A172 (cell line): ENCODE data around the gene TRIM24. TPM values are rescaled to one million over a fixed set of nuclear protein-coding genes. Genes with fewer than 3 reads are reported as not detected.

Source experiments
- DNase-seq: peaks from one replicate; pipeline ENCODE4 v3.0.0-alpha.2; 2015; ENCODE audit warnings: low spot score
- total RNA-seq: library from RNA; depleted of rRNA; stranded (reverse); fragments of >200 nt; shearing (Covaris generic); gene quantifications from 2 replicates; pipeline ENCODE4 v1.2.3, GENCODE V29; 2014

The TRIM24 gene
- total RNA-seq, 1 experiment from 2014 or later, result 16.6 TPM

DNA sequence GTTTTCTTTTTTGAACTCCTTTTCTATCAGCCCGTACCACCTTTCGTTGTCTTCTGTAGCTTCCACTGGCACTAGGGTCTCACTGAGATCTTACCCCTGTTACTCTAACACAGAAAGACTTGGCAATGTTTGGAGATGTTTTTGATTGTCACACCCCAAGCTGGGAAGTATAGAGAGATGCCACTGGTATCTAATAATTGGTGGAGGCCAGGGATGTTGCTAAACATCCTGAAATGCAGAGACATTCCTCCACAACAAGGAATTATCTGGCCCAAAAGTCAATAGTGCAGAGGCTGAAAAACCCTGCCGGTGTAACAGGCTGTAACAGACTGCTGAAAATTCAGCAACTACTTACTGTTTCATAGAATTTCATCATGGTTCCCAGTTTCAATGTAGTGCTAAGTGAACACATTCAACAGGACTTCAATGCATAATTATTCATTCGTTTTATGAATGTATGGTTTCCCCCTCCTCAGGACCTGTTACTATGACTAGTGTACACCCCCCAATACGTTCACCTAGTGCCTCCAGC lies 115.9 kb downstream of the TRIM24 start:
- no peak for DNase-seq

DNA sequence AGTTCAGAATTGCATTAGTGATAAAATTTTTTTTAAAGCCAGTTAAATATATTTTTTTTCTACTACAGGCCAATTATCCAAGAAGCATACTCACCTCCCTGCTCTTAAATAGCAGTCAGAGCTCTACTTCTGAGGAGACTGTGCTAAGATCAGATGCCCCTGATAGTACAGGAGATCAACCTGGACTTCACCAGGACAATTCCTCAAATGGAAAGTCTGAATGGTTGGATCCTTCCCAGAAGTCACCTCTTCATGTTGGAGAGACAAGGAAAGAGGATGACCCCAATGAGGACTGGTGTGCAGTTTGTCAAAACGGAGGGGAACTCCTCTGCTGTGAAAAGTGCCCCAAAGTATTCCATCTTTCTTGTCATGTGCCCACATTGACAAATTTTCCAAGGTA lies 119.1 kb downstream of the TRIM24 start:
- no peak for DNase-seq

DNA sequence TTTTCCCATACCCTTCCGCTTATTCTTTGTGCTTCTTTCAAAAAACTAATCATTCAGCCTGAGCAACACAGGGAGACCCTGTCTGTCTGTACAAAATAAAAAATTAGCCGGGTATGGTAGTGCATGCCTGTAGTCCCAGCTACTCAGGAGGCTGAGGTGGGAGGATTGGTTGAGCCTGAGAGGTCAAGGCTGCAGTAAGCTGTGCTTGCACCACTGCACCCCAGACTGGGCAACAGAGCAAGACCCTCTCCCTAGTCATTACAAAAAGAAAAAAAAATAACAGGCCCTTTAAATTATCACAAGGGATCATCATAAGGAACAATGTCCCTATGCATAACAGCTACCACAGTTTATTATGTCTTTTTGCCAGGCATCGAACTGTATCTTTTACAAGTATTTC lies 119.6 kb downstream of the TRIM24 start:
- no peak for DNase-seq

DNA sequence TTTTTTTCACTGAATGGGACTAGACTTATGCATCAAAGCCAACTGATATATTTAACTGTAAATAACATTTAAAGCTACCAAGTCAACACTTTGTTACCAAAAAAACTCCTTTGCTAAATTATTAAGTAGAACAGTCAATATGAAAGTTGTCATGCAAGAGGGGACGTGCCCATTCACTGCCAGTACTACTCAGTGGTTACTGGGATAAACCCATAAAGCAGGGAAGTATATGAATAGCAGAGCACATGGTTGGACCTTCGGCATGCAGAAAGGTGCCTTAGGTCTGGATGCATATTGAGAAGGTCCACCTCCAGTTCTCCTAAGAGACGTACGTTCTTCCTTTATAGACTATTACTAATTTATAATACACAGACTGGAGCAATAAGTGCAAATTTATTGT lies 121.0 kb downstream of the TRIM24 start:
- DNase-seq, result no peak

DNA sequence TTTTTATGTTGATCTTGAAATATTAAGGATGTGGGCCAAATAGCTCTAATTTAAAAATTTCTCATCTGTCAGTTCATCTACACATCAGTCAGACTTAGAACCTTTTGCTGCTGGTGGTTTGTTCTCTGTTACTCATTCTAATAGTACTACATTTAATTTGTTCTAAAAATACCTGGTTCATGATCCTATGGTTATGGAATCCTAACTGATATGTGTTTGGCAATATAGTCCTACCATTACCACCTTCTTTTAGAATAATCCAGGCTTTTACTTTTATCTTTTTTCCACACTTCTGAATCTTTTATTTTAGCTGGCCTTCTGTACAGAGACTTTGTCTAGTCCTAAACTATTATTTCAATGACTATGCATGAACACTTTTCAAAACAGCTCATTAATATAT lies 124.2 kb downstream of the TRIM24 start:
- no peak for DNase-seq

DNA sequence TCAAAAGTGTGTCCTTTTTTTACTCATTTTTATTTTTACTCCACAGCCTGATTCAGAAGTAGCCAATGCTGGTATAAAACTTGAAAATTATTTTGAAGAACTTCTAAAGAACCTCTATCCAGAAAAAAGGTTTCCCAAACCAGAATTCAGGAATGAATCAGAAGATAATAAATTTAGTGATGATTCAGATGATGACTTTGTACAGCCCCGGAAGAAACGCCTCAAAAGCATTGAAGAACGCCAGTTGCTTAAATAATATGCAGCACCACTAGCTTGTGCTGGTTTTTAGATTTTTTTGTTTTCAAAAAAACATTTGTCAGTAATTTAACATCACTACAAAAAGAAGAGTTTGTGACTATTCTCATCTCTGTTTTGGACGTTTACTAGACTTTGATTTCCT lies 124.6 kb downstream of the TRIM24 start:
- DNase-seq, result no peak

DNA sequence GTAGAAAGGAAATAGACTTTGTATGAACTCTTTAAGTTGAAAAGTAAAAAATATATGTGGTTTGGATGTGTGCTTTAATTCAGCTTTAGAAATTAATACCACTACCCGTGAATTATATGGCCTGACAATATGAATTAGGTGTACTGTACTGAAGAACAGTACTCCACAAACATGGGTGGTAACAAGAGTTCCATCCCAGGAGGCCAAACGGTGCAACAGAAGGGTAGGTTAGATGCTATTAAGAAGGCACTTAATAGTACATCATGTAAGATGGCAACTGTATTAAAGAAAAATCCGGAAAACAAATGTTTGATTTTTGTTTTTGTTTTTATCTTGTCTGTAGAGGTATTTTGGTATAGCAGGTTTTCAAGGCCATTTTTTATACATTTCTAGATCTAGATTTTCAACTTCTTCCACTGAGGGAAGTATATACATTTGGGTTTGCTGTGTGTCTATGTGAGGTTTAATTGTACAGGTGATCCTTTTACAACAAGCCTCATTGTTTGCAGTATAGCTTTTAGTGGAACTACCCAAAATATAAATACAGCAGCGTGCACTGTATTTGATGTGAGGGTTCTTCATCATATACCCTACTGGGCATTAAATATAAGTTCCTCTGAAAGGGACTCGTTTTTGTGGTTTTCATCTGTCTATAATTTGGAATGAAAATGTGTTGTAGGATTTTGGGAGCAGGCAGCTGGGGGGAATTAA lies 125.4 kb downstream of the TRIM24 start:
- no peak for DNase-seq

DNA sequence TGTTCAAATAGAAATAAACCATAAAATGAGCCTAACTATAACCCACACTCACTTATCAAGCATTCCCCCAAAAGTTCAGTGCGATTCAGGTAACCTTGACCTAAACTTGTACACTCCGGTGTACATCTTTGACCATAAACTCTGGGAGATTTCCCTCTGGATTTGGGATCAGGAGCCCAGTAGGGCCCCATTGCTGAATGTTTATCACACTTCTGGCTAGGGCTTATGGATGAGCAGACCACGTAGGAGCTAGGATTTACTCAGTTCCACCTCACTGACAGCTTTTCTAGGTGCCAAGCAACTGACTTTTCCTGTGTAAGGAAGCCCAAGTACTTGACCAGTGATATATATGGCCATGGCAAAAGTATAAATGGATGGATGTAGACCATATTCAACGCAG lies 127.4 kb downstream of the TRIM24 start:
- DNase-seq, result no peak

DNA sequence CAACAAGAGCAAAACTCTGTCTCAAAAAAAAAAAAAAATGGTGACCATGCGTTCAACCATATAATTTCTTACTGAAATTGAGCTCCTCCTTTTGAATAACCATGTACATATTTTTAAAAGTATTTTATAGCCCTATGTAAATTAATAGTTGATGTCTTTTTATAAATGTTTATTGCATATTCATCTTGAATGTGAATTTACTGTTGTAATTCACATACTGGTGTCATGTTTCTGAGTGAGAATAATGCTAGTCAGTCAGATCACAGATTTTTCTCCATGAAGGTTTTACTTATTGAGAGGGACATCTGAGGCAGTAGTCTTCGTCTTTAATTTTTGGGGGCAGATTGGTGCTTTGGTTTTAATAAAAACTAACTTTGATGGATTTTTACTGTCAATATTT lies 128.9 kb downstream of the TRIM24 start:
- DNase-seq, result no peak

DNA sequence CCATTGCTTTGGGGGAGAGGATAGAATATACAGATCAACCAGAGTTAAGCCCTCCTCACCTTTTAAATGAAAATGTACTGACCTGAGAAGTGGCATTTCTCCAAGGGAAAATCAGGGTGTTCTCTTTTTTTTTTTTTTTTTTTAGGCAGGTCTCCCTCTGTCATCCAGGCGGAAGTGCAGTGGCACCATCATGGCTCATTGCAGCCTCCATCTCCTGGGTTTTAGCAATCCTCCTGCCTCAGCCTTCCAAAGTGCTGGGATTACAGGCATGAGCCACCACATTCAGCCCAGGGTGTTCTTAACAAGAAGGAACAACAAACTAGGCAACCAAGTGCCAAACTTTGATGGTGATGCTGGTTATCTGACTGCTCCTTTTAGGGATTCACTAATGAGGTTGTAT lies 130.1 kb downstream of the TRIM24 start:
- DNase-seq, result no peak

DNA sequence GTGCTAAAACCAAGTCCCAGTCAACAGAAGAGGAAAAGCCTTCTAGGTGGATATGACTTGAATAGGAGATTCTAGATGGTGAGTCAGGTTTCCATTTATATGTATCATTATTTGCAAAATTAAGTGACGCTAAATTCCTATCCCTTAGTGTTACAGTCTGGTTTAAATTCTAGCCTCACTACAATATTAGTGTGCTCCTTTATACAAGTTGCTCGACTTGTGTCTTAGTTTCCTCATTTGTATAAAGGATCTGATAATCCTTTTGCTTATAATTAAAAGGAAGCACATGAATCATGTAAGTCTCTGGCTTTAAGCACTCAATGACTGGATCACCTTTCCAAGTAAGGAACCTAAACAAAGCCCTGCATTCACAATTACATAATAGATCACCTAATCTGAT lies 135.4 kb downstream of the TRIM24 start:
- DNase-seq, result no peak

DNA sequence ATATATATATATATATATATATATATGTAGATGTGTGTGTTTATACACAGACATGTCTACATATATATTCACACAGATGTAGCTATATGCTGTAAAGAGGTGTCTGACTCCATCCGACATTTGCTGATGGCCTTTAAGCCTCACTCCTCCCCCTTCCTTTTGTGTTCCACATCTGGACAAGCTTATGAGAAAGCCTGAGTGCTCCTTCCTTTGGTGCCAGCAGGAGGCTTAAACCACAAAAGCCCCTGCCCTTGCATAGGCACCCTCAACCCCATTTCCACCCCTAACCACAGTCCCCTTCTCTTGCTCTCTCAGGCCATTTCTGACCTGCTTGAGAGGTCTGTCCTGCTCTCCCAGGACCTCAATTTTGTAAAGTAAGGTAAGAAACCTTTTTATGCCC lies 142.4 kb downstream of the TRIM24 start:
- no peak for DNase-seq

DNA sequence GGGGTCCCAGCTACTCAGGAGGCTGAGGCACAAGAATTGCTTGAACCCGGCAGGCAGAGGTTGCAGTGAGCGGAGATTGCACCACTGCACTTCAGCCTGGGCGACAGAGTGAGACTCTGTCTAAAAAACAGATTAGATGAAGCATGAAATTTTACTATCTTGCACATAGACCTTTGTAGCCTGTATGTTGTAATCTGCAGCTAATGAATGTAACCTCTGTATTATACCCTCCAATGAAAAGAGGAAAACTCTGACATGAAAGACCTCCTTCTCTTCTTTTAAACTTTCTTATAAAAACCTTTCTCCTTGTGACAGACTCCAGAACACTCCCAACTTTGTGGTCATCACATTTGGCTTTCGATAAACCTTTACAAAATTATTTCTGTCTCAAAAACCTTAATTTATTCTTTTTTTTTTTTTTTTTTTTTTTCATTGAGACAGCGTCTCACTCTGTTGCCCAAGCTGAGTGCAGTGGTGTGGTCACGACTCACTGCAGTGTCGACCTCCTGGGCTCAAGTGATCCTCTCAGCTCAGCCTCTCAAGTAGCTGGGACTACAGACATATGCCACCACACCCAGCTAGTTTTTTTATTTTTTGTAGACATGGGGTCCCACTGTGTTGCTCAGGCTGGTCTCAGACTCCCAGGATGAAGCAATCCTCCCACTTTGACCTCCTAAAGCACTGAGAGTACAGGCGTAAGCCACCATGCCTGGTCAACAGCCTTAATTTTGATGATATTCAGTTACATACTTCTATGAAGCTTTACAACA lies 143.7 kb downstream of the TRIM24 start:
- DNase-seq, result no peak

DNA sequence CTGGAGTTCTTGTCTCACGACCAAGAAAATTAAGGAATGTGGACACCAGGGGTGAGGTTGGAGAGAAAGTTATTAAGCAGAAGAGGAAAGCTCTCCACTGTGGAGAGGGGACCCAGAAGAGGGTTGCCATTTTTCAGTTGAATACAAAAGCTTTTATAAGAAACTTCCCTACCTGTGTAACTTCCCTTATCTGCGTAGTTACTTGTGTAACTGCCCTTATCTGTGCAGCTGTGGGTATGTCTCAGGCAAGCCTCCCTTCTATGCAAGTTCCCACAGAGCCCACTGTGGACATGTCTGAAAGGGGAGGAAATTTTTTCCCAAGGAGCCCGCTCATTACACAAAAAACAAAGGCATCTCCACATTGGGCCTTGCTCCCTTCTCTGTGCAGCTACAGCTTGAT lies 146.2 kb downstream of the TRIM24 start:
- no peak for DNase-seq

DNA sequence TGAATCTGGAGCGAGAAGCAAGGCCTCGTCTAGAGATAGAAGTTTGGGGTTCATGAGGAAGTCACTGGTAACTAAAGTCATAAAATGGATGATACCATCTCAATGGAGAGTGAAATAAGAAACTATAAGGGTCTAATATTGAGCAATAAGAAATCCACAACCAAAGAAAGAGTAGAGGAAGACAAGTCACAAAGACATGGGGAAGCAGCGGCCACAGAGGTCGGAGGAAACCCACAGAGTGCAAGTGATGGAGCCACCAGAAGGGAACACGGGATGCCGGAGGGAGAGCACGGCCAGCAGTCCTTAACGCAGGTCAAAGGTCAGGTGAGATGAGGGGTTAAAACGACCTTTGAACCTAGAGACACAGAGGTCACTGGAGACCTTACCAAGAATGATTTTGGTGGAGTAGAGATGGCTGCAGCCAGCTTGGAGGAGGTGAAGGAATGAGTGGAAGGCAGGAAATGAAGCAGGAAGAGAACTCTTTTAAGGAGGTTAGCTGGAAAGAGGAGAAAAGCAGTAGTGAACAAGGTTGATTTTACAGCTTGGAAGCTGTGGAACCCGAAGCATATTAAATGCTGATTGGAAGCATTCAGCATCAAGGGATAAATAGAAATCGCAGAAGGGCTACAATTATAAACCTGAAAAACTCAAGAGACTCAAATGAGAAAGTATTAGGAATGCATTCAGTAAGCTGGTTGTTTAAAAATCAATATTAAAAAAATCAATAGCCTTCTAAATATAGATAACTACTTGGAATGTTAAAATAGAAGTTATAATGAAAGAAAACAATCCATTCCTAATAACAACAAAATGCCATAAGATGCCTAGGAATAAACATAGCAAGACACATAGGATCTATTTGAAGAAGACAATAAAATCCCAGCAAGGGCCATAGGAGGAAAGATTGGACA lies 147.4 kb downstream of the TRIM24 start:
- no peak for DNase-seq

DNA sequence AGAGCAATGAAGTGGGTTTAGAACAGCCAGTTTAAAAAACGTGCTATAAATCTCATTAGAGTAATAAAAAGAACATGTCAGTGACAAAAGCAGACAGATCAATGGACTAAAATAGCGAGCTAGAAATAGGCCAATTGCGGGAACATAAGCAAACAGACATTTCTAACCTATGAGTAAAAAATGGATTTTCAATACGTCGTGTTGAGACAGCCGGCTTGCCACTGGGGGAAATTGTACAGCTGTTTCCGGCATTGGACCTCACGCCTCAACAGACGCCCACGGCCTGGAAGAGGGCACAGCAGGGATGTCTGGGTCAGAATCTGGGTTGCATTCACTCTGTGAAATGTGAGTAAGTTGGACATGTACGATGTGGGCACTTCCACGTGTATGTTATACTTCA lies 148.2 kb downstream of the TRIM24 start:
- no peak for DNase-seq

DNA sequence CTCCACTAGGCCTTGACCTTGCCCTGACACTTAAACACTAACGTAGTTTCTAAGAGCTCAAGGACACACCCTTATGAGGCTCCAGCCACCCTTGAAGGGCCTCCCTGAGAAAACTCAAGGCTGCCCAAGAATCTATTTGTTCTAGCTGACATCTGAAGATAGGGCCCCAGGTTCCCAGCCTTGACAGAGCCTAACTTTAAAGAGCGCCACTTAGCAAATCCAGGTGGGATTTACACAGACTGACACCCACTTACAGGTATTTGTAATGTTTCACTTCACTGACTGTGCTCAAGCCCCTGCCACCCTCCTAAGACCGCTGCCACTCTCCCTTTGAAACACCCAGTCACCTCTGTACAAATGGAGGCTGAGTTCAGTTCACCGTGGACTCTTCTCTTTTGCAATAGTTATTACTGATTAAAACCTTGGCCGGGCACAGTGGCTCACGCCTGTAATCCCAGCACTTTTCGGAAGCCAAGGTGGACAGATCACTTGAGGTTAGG lies 150.7 kb downstream of the TRIM24 start:
- DNase-seq, result no peak

DNA sequence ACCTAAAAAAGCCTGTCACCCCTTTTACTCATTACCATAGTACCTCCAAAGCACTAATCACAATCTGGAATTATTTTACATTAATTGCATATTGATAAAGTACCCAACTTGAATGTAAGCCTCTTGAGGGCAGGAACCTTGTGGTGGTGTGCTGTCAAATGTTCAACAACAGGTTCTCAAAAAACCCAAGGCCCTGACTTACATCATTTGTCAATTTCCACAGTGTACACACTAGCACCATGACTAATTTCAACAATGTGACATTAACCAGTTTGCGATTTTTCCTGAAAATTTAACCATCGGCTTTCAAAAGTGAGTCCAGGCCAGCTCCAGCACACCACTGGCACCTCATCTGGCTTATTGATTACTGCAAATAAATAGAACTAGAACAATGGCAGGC lies 153.6 kb downstream of the TRIM24 start:
- DNase-seq, result no peak

DNA sequence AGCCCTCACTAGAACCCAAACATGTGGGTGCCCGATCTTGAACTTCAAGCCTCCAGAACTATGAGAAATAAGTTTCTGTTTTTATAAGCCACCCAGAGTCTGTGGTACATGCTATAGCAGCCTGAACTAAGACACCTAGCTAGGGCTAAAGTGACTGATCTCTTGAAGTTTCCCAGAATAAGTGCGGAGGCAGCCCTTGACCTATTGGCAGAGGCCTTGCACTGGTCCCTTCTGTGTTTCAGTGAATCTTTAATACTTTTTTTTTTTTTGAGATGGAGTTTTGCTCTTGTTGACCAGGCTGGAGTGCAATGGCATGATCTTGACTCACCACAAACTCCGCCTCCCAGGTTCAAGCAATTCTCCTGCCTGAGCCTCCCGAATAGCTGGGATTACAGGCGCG lies 156.0 kb downstream of the TRIM24 start:
- DNase-seq, result no peak

DNA sequence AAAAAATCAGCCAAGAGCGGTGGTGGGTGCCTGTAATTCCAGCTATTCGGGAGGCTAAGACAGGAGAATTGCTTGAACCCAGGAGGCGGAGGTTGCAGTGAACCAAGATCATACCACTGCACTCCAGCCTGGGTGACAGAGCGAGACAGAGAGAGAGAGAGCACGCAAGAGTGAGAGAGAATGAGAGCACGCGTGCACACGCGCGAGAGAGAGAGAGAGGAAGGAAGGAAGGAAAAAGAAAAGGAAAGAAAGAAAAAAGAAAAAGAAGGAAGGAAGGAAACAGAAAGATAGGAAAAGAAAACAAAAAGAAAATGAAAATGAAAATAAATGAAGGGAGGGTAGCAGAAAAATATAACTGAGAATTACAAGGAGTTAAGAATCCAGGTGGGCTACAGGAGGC lies 158.4 kb downstream of the TRIM24 start:
- no peak for DNase-seq

DNA sequence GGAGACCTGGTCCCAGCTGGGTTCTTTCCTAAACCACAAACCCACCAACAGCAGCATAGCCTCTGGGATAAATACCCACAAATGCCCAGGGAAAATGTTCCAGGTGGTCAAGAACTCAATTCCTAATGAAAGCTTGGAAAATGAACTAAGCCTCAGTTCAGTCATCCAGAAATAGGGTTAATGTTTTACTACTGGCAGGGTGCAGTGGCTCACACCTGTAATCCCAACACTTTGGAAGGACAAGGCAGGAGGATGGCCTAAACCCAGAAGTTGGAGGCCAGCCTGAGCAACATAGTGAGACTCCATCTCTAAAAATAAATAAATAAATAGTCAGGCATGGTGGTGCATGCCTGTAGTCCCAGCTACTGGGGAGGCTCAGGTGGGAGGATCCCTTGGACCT lies 158.9 kb downstream of the TRIM24 start:
- DNase-seq, result no peak

DNA sequence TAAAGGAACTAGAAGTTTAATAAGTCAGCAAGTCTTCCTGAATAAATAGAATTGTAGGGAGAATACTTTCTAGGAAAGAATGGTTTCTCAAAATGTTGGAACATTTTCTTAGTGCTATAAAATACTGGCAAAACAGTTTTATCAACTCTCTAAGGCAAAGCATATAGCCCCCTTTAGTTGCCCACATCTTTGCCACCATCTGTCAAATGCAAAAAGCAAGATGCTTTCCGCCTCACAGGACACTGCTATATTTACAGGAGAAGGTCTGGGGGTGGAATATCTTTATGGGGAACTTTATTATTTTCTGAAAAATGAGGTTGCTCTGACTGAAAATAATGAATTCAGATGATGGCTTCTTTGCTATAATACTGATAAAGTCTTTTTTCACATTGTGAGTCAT lies 162.8 kb downstream of the TRIM24 start:
- no peak for DNase-seq
